ENCODE measurements around the gene IFIT1B. TPM values are rescaled to one million over a fixed set of nuclear protein-coding genes. Genes with fewer than 3 reads are reported as not detected.

IFIT1B gene
- polyA plus RNA-seq, 1 donor from 2014 or later, result not detected

DNA sequence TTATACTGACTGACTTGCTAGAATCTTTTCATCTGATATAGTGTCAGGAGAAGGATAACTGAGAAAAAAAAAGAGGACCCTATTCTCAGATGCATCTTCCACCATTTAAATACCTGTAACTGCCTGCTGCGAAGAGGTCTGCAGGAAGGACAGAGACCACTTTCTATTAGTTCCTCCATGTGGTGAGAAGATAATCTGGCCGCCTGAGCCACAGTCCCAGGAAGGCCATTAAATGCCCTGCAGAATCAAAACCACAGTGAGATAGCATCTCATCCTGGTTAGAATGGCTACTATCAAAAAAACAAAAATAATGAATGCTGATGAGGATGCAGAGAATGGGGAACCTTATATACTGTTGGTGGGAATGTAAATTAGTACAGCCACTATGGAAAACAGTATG is 19.9 kb upstream of the IFIT1B start:
- peaks cover 0 to 5% (median 3%) of the 10 kb centered on the region in 3 donors for H3K9me3 Mint-ChIP-seq
- peaks cover 1% of the 10 kb centered on the region for H3K36me3 Mint-ChIP-seq
- H3K4me3 Mint-ChIP-seq, result no peak overlapping the region
- no peaks in the 10 kb centered on the region for H3K27me3 Mint-ChIP-seq
- H3K4me1 Mint-ChIP-seq, result peaks cover 0 to 5% (median 2%) of the 10 kb centered on the region in 3 donors
- H3K27ac Mint-ChIP-seq, result no peak overlapping the region

DNA sequence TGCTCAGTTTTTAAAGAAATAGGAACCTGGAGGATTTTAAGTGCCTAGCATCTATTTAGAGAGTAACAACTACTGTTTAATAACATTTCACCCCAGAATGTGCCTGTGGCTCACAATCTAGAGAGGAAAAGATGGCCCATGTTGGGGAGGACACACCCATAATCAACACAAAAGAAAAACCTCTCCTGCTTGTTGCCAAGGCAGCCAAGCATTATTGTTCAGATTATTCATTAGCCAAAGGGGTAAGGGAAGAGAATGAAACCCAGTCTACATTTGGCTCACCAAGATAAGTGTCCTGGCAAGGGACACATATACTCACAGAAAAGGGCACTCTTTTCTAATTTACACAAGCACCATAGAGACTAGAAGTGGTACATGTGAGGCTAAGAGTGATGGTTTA is 17.7 kb upstream of the IFIT1B start:
- H3K27me3 Mint-ChIP-seq, result no peaks in the 10 kb centered on the region
- H3K9me3 Mint-ChIP-seq, result no peaks in the 10 kb centered on the region
- H3K36me3 Mint-ChIP-seq, result no peaks in the 10 kb centered on the region
- H3K4me3 Mint-ChIP-seq, result no peak overlapping the region
- H3K4me1 Mint-ChIP-seq, result peaks cover 10 to 15% (median 12%) of the 10 kb centered on the region in 3 donors
- H3K27ac Mint-ChIP-seq, result no peak overlapping the region

DNA sequence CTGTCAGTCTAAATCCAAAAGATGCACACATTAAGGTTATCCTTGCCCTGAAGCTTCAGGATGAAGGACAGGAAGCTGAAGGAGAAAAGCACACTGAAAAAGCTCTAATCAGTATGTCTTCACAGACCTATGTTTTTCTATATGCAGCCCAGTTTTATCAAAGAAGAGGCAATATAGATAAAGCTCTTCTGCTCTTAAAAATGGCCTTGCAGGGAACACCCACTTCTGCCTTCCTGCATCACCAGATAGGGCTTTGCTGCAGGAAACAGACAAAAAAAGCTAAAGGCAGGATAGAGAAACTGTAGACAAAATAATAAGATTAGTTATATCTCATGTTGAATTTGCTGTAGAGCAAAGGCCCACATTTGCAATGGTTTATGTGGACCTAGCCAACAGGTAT is 14.9 kb upstream of the IFIT1B start:
- H3K27ac Mint-ChIP-seq, result no peak overlapping the region
- H3K4me1 Mint-ChIP-seq, result peaks cover 15% of the 10 kb centered on the region in 3 donors
- H3K4me3 Mint-ChIP-seq, result no peak overlapping the region
- no peaks in the 10 kb centered on the region for H3K27me3 Mint-ChIP-seq
- no peaks in the 10 kb centered on the region for H3K9me3 Mint-ChIP-seq
- H3K36me3 Mint-ChIP-seq, result no peaks in the 10 kb centered on the region

DNA sequence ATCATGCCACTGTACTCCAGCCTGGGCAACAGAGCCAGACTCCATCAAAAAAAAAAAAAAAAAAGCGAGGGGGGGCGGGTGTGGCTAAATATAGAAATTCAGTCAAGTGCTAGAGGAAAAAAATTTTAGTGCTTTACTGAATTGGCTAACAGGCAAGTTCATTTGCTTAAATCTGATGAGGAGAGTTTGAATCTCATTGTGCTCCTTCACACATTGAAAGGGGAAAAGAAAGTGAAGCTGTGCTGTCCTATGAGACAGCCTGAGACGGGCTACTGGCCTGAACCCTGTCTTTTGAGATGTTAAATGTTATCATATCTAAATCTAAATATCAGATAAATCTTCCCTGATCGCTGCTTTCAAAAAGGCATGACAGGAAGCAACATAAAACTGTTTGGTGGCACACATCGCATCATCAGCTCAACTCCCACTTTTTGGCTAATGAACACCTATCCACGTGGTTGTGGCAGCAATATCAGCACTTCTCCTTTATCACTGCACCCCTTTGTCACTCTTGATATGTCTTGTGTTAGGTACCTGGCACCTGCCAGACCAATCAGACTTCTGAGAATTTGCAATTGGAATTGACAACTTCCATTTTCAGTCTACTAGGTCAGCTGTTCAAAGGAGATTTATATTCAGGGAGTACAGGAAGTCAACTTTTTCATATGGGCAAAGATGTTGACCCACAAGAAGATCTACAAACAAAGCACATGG is 14.0 kb upstream of the IFIT1B start:
- Mint-ChIP-seq H3K36me3 (no peaks in the 10 kb centered on the region), H3K27me3 (no peaks in the 10 kb centered on the region), H3K4me3 (peak overlapping the region in 1 of 4 donors; percentile 35), H3K4me1 (peaks cover 15 to 18% (median 15%) of the 10 kb centered on the region in 3 donors), H3K9me3 (no peaks in the 10 kb centered on the region), H3K27ac (no peak overlapping the region)

DNA sequence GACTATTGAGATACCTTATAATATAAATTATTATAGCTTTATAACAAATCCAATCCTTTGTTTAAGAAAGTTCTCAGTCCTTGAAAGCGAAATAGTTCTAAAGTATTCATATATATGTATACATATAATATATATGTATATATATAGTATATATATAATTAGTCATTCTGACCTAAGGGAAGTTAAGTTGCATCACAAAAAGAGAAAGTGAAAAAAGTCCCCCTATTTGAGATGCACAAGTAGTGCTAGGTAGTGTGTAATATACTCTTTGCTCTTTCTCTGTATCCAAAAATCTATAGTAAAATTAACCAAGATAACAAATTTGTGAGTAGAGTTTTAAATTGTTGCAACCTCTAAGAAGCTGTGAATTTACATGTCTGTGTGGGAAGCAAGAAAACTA is 13.3 kb upstream of the IFIT1B start:
- peaks cover 15 to 18% (median 17%) of the 10 kb centered on the region in 3 donors for H3K4me1 Mint-ChIP-seq
- H3K36me3 Mint-ChIP-seq, result no peaks in the 10 kb centered on the region
- H3K9me3 Mint-ChIP-seq, result no peaks in the 10 kb centered on the region
- no peak overlapping the region for H3K27ac Mint-ChIP-seq
- H3K27me3 Mint-ChIP-seq, result no peaks in the 10 kb centered on the region
- no peak overlapping the region for H3K4me3 Mint-ChIP-seq

DNA sequence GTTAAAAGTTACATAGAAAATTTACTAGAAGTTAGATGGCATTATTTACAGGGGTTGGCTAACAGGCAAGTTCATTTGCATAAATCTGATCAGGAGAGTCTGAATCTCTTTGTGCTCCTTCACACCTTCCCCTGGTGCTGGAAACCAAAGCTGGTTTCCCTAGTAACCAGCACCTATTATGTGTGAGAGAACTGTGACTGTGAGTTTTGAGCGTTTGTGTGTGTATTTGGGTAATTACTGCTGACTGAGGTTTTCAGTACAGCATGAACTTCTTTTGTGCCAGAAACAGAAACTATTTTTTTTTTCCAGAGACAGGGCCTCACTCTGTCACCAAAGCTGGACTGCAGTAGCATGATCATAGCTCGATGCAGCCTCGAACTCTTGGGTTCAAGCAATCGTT is 10.3 kb upstream of the IFIT1B start:
- Mint-ChIP-seq H3K4me1 (peaks cover 17 to 19% (median 19%) of the 10 kb centered on the region in 3 donors), H3K9me3 (no peaks in the 10 kb centered on the region), H3K4me3 (no peak overlapping the region), H3K27me3 (no peaks in the 10 kb centered on the region), H3K27ac (peak overlapping the region in 1 of 3 donors; percentile 11), H3K36me3 (no peaks in the 10 kb centered on the region)

DNA sequence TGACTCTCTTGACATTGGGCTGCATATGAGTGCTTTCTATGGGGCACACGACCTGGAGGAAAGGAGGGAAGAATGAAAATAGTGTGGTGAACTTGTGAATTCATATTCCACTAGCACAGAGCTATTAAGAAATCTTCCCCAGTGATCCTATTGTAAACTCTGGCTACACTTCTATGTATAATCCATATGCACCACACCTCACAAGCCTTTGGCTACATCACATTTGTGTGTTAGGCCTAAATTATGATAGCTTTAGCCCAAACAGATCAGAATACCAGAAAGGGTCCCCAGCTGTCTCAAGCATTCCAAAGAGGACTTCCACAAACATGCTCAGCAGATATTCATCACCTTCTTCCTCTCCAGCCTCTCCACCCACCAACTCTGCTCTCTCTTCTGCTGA is 9.7 kb upstream of the IFIT1B start:
- H3K27me3 Mint-ChIP-seq, result peaks cover 3% of the 10 kb centered on the region
- no peaks in the 10 kb centered on the region for H3K9me3 Mint-ChIP-seq
- H3K36me3 Mint-ChIP-seq, result no peaks in the 10 kb centered on the region
- no peak overlapping the region for H3K4me3 Mint-ChIP-seq
- H3K27ac Mint-ChIP-seq, result no peak overlapping the region
- H3K4me1 Mint-ChIP-seq, result peaks cover 13 to 19% (median 13%) of the 10 kb centered on the region in 3 donors

DNA sequence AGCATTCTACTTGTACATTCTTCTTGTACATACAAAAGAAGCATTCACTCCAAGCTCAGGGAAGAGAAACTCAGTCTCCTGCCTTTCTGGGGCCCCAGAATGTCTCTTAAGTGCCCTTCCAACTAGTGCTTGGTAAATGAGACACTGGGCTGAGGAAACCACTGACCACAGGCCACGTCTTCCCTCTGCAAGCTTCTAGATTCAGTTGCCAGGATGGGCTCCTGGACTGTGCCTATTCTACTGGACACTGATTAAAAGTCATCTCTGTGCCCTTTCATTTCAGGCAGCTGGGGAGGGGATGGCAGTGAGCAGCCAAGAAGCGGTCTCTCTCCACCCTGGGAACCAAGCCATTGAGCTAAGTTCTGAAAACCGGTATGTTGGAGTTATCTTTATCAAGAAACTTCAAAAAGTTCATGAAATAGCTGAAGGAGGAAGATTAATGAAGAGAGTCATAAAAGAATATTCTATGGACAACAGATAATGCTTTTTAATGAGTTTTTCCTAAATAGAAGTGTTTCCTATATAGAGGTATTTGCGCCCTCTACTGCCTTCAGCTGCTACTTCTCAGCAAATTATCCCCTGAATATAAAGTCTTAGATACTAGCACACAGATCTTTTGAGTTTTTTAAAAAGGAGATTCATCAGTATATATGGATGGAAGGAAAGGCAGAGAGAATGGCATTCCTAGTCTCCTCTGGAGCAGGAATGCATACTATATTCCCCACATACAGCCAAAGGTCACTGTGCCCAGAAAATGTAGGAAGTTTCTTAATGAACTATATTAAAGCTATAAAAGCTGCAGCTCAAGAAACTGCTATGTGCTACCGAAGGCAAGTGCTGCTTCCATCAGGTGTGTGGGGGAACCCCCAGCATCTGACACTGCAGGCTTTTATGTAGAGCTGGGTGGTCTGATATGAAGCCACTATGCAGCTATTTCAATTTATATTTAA is 8.4 kb upstream of the IFIT1B start:
- no peaks in the 10 kb centered on the region for H3K36me3 Mint-ChIP-seq
- no peaks in the 10 kb centered on the region for H3K9me3 Mint-ChIP-seq

DNA sequence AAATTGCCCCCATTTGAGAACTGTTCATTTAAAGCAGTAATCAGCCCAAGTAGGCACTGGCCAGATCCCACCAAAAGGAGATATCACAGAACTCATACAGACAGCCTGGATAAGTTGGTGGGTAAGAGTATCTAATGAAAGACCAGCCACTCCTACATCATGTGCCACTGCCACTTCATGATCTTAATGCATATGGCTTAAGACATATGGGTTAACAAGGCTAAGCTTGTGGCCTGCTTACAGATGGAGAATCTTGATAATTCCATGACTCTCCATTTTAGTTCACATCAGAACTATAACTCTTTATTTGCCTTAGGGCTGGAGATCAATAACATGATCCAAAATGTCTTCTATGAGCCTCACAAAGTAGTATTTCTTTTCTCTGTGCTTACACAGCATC is 6.8 kb upstream of the IFIT1B start:
- Mint-ChIP-seq H3K27ac (no peak overlapping the region), H3K36me3 (no peaks in the 10 kb centered on the region)

More for the DNA sequence above, 8.4 kb upstream of the IFIT1B start:
- Mint-ChIP-seq H3K27me3 (peaks cover 3% of the 10 kb centered on the region), H3K4me3 (no peak overlapping the region), H3K4me1 (peaks cover 8 to 13% (median 8%) of the 10 kb centered on the region in 3 donors), H3K27ac (no peak overlapping the region)

DNA sequence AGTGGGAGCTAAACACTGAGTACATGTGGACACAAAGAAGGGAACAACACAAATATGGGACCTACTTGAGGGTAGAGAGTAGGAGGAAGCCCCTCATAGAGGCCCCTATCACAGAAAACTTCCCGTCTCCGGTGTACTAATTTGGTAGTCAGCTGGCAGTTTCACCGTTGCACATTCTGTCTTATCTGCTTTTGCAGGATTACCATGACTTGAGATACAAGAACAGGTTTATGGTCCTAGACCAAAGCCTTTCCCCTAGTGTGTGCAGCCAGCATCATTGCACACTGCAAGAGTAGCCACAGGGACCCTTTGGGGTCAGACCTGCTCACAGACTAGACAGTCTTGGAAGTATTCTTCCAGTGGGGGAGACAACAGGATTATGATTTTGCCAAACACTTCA is 5.9 kb upstream of the IFIT1B start:
- H3K9me3 Mint-ChIP-seq, result no peaks in the 10 kb centered on the region
- H3K36me3 Mint-ChIP-seq, result no peaks in the 10 kb centered on the region
- no peak overlapping the region for H3K4me3 Mint-ChIP-seq
- H3K4me1 Mint-ChIP-seq, result peaks cover 4 to 8% (median 5%) of the 10 kb centered on the region in 3 donors
- H3K27ac Mint-ChIP-seq, result no peak overlapping the region
- H3K27me3 Mint-ChIP-seq, result peaks cover 3% of the 10 kb centered on the region

More for the DNA sequence above, 6.8 kb upstream of the IFIT1B start:
- H3K27me3 Mint-ChIP-seq, result peaks cover 3% of the 10 kb centered on the region
- H3K4me1 Mint-ChIP-seq, result peaks cover 4 to 10% (median 5%) of the 10 kb centered on the region in 3 donors
- H3K4me3 Mint-ChIP-seq, result no peak overlapping the region
- H3K9me3 Mint-ChIP-seq, result no peaks in the 10 kb centered on the region

DNA sequence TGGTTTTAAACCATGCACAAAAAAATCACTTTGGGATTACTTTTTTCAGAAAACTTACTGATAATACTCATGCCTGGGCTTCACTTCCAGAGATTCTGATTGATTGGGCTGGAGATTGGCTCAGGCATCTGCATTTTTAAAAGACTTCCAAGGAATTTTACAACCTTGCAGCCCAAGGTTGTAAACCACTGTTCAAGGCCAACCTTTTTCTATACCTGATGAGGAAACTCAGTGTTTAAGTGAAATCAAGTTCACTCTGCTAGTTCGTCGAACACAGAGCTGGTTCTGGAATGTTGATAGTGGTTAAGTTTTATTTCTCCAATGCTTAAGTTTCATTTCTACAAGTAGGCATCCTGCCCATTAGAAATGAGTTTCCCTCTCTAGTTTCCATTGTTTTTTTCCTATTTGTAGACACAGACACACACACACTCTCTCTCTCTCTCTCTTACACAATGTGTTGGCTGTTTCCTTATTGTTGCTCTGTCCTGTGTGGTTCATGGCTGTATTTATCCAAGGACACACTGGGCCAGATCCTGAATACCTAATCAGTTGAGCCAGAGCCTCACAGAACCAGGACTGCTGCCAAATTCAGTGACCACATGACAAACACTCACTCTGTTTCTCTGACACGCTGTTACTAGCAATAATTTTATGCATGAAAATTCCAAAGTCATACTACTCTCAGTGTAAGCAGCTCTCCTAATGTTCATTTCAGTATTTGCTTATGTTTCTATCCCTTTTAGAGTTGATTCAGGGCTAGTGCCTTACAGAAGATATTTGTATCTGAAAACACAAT is 3.7 kb upstream of the IFIT1B start:
- Mint-ChIP-seq H3K27me3 (peaks cover 3% of the 10 kb centered on the region), H3K4me1 (peaks cover 1 to 4% (median 2%) of the 10 kb centered on the region in 3 donors)

DNA sequence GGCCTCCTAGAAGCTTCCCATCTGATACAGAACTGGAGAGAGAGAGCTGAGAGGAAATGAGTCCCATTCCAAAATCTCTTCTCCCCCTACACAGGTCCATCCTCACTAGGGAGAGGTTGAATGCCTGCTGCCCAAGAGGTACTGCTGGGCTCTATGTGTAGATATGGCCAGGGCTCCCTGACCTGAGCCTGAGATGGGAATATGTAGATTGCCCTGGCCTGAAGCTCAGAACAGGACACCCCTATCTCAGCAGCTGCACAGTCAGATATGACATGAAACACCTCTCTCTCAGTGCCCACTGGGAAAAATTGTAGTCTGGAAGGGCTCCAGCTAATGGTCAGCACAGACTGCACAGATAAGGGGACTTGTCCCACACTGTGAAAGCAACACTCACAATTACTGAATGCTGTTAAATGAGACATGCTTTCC is 3.1 kb upstream of the IFIT1B start:
- peaks cover 3% of the 10 kb centered on the region for H3K27me3 Mint-ChIP-seq
- H3K36me3 Mint-ChIP-seq, result no peaks in the 10 kb centered on the region
- no peak overlapping the region for H3K4me3 Mint-ChIP-seq
- H3K27ac Mint-ChIP-seq, result no peak overlapping the region
- no peaks in the 10 kb centered on the region for H3K9me3 Mint-ChIP-seq
- H3K4me1 Mint-ChIP-seq, result peaks cover 0 to under 1% (median 0%) of the 10 kb centered on the region in 3 donors

More for the DNA sequence above, 3.7 kb upstream of the IFIT1B start:
- Mint-ChIP-seq H3K36me3 (no peaks in the 10 kb centered on the region), H3K27ac (no peak overlapping the region), H3K9me3 (no peaks in the 10 kb centered on the region), H3K4me3 (no peak overlapping the region)

DNA sequence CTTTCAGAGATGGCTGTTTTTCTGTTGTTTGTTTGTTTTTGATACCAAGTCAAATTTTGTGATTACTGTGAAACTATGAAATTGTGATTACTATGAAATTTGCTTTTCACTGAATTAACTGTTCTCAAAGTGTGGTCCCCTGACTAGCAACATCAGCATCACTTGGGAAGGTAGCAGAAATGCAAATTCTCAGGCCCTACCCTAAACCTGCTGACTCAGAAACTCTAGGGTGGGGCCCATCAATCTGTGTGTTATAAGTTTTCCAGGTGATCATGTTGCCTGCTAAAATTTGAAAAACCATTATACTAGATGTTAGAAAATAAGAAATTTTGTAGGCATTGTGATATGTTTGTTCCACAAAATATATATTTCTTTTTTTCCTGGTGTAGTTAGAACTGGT is 1.2 kb downstream of the IFIT1B start:
- H3K27me3 Mint-ChIP-seq, result no peaks in the 10 kb centered on the region
- H3K4me3 Mint-ChIP-seq, result no peak overlapping the region
- H3K9me3 Mint-ChIP-seq, result no peaks in the 10 kb centered on the region
- H3K4me1 Mint-ChIP-seq, result peaks cover 0 to 3% (median 2%) of the 10 kb centered on the region in 3 donors
- H3K27ac Mint-ChIP-seq, result no peak overlapping the region
- H3K36me3 Mint-ChIP-seq, result no peaks in the 10 kb centered on the region

DNA sequence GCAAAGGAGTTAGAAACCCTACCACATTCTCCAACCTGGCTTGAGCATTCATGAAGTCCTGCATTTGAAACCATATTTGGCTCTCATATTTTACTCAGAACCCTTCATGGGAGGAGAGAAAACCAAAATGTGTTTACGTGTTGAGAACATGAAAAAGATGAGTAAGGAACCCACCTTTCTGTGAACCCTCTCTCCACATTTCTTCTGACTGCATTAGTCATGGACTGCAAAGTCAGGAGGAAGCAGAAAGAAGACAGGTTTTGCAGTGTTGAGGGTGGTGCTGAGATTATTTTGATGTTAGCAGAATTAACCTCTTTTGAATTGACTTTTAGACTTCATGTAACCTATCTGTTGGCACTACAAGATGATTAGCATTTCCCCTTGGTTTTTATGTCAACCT is 4.9 kb downstream of the IFIT1B start:
- H3K36me3 Mint-ChIP-seq, result no peaks in the 10 kb centered on the region
- peaks cover 12 to 15% (median 14%) of the 10 kb centered on the region in 3 donors for H3K4me1 Mint-ChIP-seq
- H3K9me3 Mint-ChIP-seq, result no peaks in the 10 kb centered on the region
- no peak overlapping the region for H3K27ac Mint-ChIP-seq
- no peaks in the 10 kb centered on the region for H3K27me3 Mint-ChIP-seq
- H3K4me3 Mint-ChIP-seq, result no peak overlapping the region

All from IgD-negative memory B cell (primary cell).